GM12878 (cell line): ENCODE results near the gene VASP.

Experiments
- CTCF ChIP-seq, 3 experiments: IDR thresholded peaks in 2 of 3; conservative IDR thresholded peaks in 1 of 3; 2 replicates each; pipeline ENCODE4 v1.5.1; 2011; ENCODE audit warnings: low read depth in 3 of 3, low read length in 3 of 3, mild to moderate bottlenecking in 3 of 3, control low read depth in 2 of 3, moderate library complexity in 2 of 3, inconsistent platforms in 1 of 3, mixed read lengths in 1 of 3; ENCODE audit not compliant: control insufficient read depth in 2 of 3, insufficient read depth in 1 of 3; ENCODE audit errors: extremely low read depth in 1 of 3
- JUND ChIP-seq: IDR thresholded peaks from 2 replicates; pipeline ENCODE4 v1.6.1; 2012; ENCODE audit warnings: low read depth, mild to moderate bottlenecking, low read length, improper control_type of control experiment, moderate library complexity
- PML ChIP-seq: IDR thresholded peaks from 2 replicates; pipeline ENCODE4 v1.6.1; 2012; ENCODE audit warnings: low read length, inconsistent platforms
- RFX5 ChIP-seq: IDR thresholded peaks from 2 replicates; pipeline ENCODE4 v1.6.1; 2011; ENCODE audit warnings: low read depth, low read length, improper control_type of control experiment
- SRF ChIP-seq, 2 experiments: IDR thresholded peaks; 2 replicates each; pipeline ENCODE4 v1.6.1; 2011; ENCODE audit warnings: low read depth in 2 of 2, low read length in 2 of 2, mild to moderate bottlenecking in 1 of 2, moderate library complexity in 1 of 2

GRCh38 chr19:45471931-45472562 is 35.2 kb upstream of the VASP start:
- TF ChIP-seq JUND (no peak), PML (no peak), RFX5 (no peak), CTCF (IDR thresholded peaks at IDR 0.05 in 2 of 3, conservative IDR thresholded peaks at IDR 0.05 in 1 of 3; ENCODE audit: control insufficient read depth in 2 of 3, extremely low read depth in 1 of 3, insufficient read depth in 1 of 3, low read depth in 3 of 3, low read length in 3 of 3) (no peak), SRF (IDR thresholded peaks at IDR 0.05; ENCODE audit: low read depth in 2 of 2, low read length in 2 of 2) (no peak)
